ENCODE measurements around the gene BMPER.

Gene BMPER

GRCh38 chr7:33910756-33911155 lies 5.4 kb downstream of the BMPER start:
- Histone ChIP-seq H3K27me3 (ENCODE audit: control insufficient read depth in 1 of 2, insufficient read depth in 2 of 2, low read length in 2 of 2) (no peaks in the 10 kb centered on the region), H3K4me1 (ENCODE audit: insufficient read depth, low read length) (no peaks in the 10 kb centered on the region), H3K9me3 (ENCODE audit: low read length) (no peaks in the 10 kb centered on the region), H3K9ac (ENCODE audit: low read length) (no peak overlapping the region), H3K36me3 (ENCODE audit: insufficient read depth, low read length) (no peaks in the 10 kb centered on the region), H3K27ac (ENCODE audit: low read depth, low read length) (no peak overlapping the region), H3K4me3 (ENCODE audit: low read depth in 1 of 2, low read length in 2 of 2) (no peak overlapping the region)

GRCh38 chr7:33916357-33917081 lies 11.2 kb downstream of the BMPER start:
- no peaks in the 10 kb centered on the region for H3K27me3 ChIP-seq (ENCODE audit: control insufficient read depth in 1 of 2, insufficient read depth in 2 of 2, low read length in 2 of 2)
- H3K9ac ChIP-seq (ENCODE audit: low read length) = no peak overlapping the region
- no peak overlapping the region for H3K4me3 ChIP-seq (ENCODE audit: low read depth in 1 of 2, low read length in 2 of 2)
- no peaks in the 10 kb centered on the region for H3K36me3 ChIP-seq (ENCODE audit: insufficient read depth, low read length)
- no peaks in the 10 kb centered on the region for H3K9me3 ChIP-seq (ENCODE audit: low read length)
- no peak overlapping the region for H3K27ac ChIP-seq (ENCODE audit: low read depth, low read length)
- H3K4me1 ChIP-seq (ENCODE audit: insufficient read depth, low read length) = no peaks in the 10 kb centered on the region

GRCh38 chr7:33917661-33918060 lies 12.3 kb downstream of the BMPER start:
- no peak overlapping the region for H3K27ac ChIP-seq (ENCODE audit: low read depth, low read length)

GRCh38 chr7:33918438-33919143 lies 13.3 kb downstream of the BMPER start:
- Histone ChIP-seq H3K4me3 (ENCODE audit: low read depth in 1 of 2, low read length in 2 of 2) (no peak overlapping the region), H3K9ac (ENCODE audit: low read length) (no peak overlapping the region), H3K27me3 (ENCODE audit: control insufficient read depth in 1 of 2, insufficient read depth in 2 of 2, low read length in 2 of 2) (no peaks in the 10 kb centered on the region), H3K4me1 (ENCODE audit: insufficient read depth, low read length) (no peaks in the 10 kb centered on the region), H3K9me3 (ENCODE audit: low read length) (no peaks in the 10 kb centered on the region), H3K27ac (ENCODE audit: low read depth, low read length) (no peak overlapping the region), H3K36me3 (ENCODE audit: insufficient read depth, low read length) (no peaks in the 10 kb centered on the region)

More at GRCh38 chr7:33917661-33918060, 12.3 kb downstream of the BMPER start:
- Histone ChIP-seq H3K9ac (ENCODE audit: low read length) (no peak overlapping the region), H3K36me3 (ENCODE audit: insufficient read depth, low read length) (no peaks in the 10 kb centered on the region), H3K27me3 (ENCODE audit: control insufficient read depth in 1 of 2, insufficient read depth in 2 of 2, low read length in 2 of 2) (no peaks in the 10 kb centered on the region), H3K4me1 (ENCODE audit: insufficient read depth, low read length) (no peaks in the 10 kb centered on the region), H3K9me3 (ENCODE audit: low read length) (no peaks in the 10 kb centered on the region), H3K4me3 (ENCODE audit: low read depth in 1 of 2, low read length in 2 of 2) (no peak overlapping the region)

- Histone ChIP-seq H3K27me3 (ENCODE audit: control insufficient read depth in 1 of 2, insufficient read depth in 2 of 2, low read length in 2 of 2) (no peaks in the 10 kb centered on the region), H3K4me3 (ENCODE audit: low read depth in 1 of 2, low read length in 2 of 2) (no peak overlapping the region), H3K9ac (ENCODE audit: low read length) (no peak overlapping the region), H3K27ac (ENCODE audit: low read depth, low read length) (no peak overlapping the region), H3K9me3 (ENCODE audit: low read length) (no peaks in the 10 kb centered on the region), H3K4me1 (ENCODE audit: insufficient read depth, low read length) (no peaks in the 10 kb centered on the region), H3K36me3 (ENCODE audit: insufficient read depth, low read length) (no peaks in the 10 kb centered on the region)
Measured at GRCh38 chr7:33919449-33919848, 14.1 kb downstream of the BMPER start.

GRCh38 chr7:33921216-33921938 lies 16.0 kb downstream of the BMPER start:
- no peaks in the 10 kb centered on the region for H3K4me1 ChIP-seq (ENCODE audit: insufficient read depth, low read length)
- H3K9ac ChIP-seq (ENCODE audit: low read length) = no peak overlapping the region
- no peaks in the 10 kb centered on the region for H3K27me3 ChIP-seq (ENCODE audit: control insufficient read depth in 1 of 2, insufficient read depth in 2 of 2, low read length in 2 of 2)
- no peak overlapping the region for H3K27ac ChIP-seq (ENCODE audit: low read depth, low read length)
- no peaks in the 10 kb centered on the region for H3K36me3 ChIP-seq (ENCODE audit: insufficient read depth, low read length)
- H3K9me3 ChIP-seq (ENCODE audit: low read length) = no peaks in the 10 kb centered on the region
- no peak overlapping the region for H3K4me3 ChIP-seq (ENCODE audit: low read depth in 1 of 2, low read length in 2 of 2)

GRCh38 chr7:33922820-33923219 lies 17.5 kb downstream of the BMPER start:
- no peaks in the 10 kb centered on the region for H3K4me1 ChIP-seq (ENCODE audit: insufficient read depth, low read length)
- H3K4me3 ChIP-seq (ENCODE audit: low read depth in 1 of 2, low read length in 2 of 2) = no peak overlapping the region
- H3K27me3 ChIP-seq (ENCODE audit: control insufficient read depth in 1 of 2, insufficient read depth in 2 of 2, low read length in 2 of 2) = no peaks in the 10 kb centered on the region
- no peaks in the 10 kb centered on the region for H3K9me3 ChIP-seq (ENCODE audit: low read length)
- H3K9ac ChIP-seq (ENCODE audit: low read length) = no peak overlapping the region
- H3K36me3 ChIP-seq (ENCODE audit: insufficient read depth, low read length) = no peaks in the 10 kb centered on the region
- H3K27ac ChIP-seq (ENCODE audit: low read depth, low read length) = no peak overlapping the region

GRCh38 chr7:33923440-33924229 lies 18.3 kb downstream of the BMPER start:
- H3K27me3 ChIP-seq (ENCODE audit: control insufficient read depth in 1 of 2, insufficient read depth in 2 of 2, low read length in 2 of 2) = no peaks in the 10 kb centered on the region
- H3K9me3 ChIP-seq (ENCODE audit: low read length) = no peaks in the 10 kb centered on the region
- H3K4me3 ChIP-seq (ENCODE audit: low read depth in 1 of 2, low read length in 2 of 2) = no peak overlapping the region
- no peak overlapping the region for H3K27ac ChIP-seq (ENCODE audit: low read depth, low read length)
- no peaks in the 10 kb centered on the region for H3K36me3 ChIP-seq (ENCODE audit: insufficient read depth, low read length)
- no peaks in the 10 kb centered on the region for H3K4me1 ChIP-seq (ENCODE audit: insufficient read depth, low read length)
- no peak overlapping the region for H3K9ac ChIP-seq (ENCODE audit: low read length)

GRCh38 chr7:33926535-33926934 lies 21.2 kb downstream of the BMPER start:
- no peak overlapping the region for H3K27ac ChIP-seq (ENCODE audit: low read depth, low read length)
- H3K9ac ChIP-seq (ENCODE audit: low read length) = no peak overlapping the region
- no peaks in the 10 kb centered on the region for H3K27me3 ChIP-seq (ENCODE audit: control insufficient read depth in 1 of 2, insufficient read depth in 2 of 2, low read length in 2 of 2)
- no peaks in the 10 kb centered on the region for H3K9me3 ChIP-seq (ENCODE audit: low read length)
- H3K36me3 ChIP-seq (ENCODE audit: insufficient read depth, low read length) = no peaks in the 10 kb centered on the region
- H3K4me3 ChIP-seq (ENCODE audit: low read depth in 1 of 2, low read length in 2 of 2) = no peak overlapping the region
- H3K4me1 ChIP-seq (ENCODE audit: insufficient read depth, low read length) = no peaks in the 10 kb centered on the region

- Histone ChIP-seq H3K9me3 (ENCODE audit: low read length) (no peaks in the 10 kb centered on the region), H3K4me3 (ENCODE audit: low read depth in 1 of 2, low read length in 2 of 2) (no peak overlapping the region), H3K27ac (ENCODE audit: low read depth, low read length) (no peak overlapping the region), H3K27me3 (ENCODE audit: control insufficient read depth in 1 of 2, insufficient read depth in 2 of 2, low read length in 2 of 2) (no peaks in the 10 kb centered on the region), H3K9ac (ENCODE audit: low read length) (no peak overlapping the region), H3K4me1 (ENCODE audit: insufficient read depth, low read length) (peaks cover 7% of the 10 kb centered on the region), H3K36me3 (ENCODE audit: insufficient read depth, low read length) (no peaks in the 10 kb centered on the region)
Measured at GRCh38 chr7:33928986-33929385, 23.6 kb downstream of the BMPER start.

GRCh38 chr7:33932221-33932620 lies 26.9 kb downstream of the BMPER start:
- Histone ChIP-seq H3K27ac (ENCODE audit: low read depth, low read length) (no peak overlapping the region), H3K9ac (ENCODE audit: low read length) (no peak overlapping the region), H3K9me3 (ENCODE audit: low read length) (no peaks in the 10 kb centered on the region), H3K27me3 (ENCODE audit: control insufficient read depth in 1 of 2, insufficient read depth in 2 of 2, low read length in 2 of 2) (no peaks in the 10 kb centered on the region), H3K36me3 (ENCODE audit: insufficient read depth, low read length) (no peaks in the 10 kb centered on the region), H3K4me1 (ENCODE audit: insufficient read depth, low read length) (peaks cover 7% of the 10 kb centered on the region), H3K4me3 (ENCODE audit: low read depth in 1 of 2, low read length in 2 of 2) (peak overlapping the region in 1 of 2 donors; percentile 42)
